HepG2 (cell line): ENCODE measurements around the gene CIART. TPM values are rescaled to one million over a fixed set of nuclear protein-coding genes. Genes with fewer than 3 reads are reported as not detected.
"Not testable (repeated sequence)": the region's sequence is repeated elsewhere in the genome, so short reads cannot be mapped to it uniquely, and the experiment has no call there.

ENCODE experiments used
- ATAC-seq: fragments of 200-7000 bp; cut with Tn5 transposase; 3 replicates; pipeline ENCODE4 v1.9.1; 2020; ENCODE audit warnings: mild to moderate bottlenecking, moderate library complexity
- BruUV-seq: library from RNA; stranded (reverse); fragments of 400-500 nt; replicated peaks from 2 replicates; lab custom pipeline; 2021; lab: Mats Ljungman, UMichigan
- CTCF ChIA-PET: fragments of 300-600 bp; formaldehyde crosslinking; extraction: SDS; loops from one replicate; lab custom pipeline; 2021; ENCODE audit warnings: low total read pairs, inconsistent platforms, low intra/inter-chr PET ratio; lab: Yijun Ruan, JAX
- POLR2A ChIA-PET: fragments of 350-600 bp; sonication (Branson Sonifier 250); formaldehyde crosslinking; loops from one replicate; lab custom pipeline; 2020; ENCODE audit warnings: antibody characterized with exemption, inconsistent platforms; lab: Yijun Ruan, JAX
- DNase-seq: peaks from one replicate; pipeline ENCODE4 v3.0.0-alpha.2; 2015; ENCODE audit warnings: low spot score
- FAIRE-seq: peaks from 3 replicates; lab custom pipeline; 2011; peaks lifted over from hg19 to GRCh38; lab: Jason Lieb, UNC
- H2AFZ ChIP-seq: one replicate; pipeline ENCODE4 v1.6.1; 2011; ENCODE audit warnings: low read length, inconsistent platforms
- H3K27ac ChIP-seq: fragments of 300-600 bp; 3 replicates; pipeline ENCODE4 v1.8.0; 2011; ENCODE audit warnings: mixed run types, mild to moderate bottlenecking, mixed read lengths, low read length, inconsistent platforms; ENCODE audit not compliant: insufficient read depth; ENCODE audit errors: extremely low read length
- H3K27me3 ChIP-seq, 2 experiments: fragments of 200-600 bp in 1 of 2; 2 replicates in 1 of 2; 3 replicates in 1 of 2; pipeline versions ENCODE4 v1.6.0 to v1.8.0; 2011; ENCODE audit warnings: low read length in 2 of 2, mild to moderate bottlenecking in 2 of 2, moderate library complexity in 2 of 2, inconsistent platforms in 1 of 2; ENCODE audit not compliant: insufficient read depth in 2 of 2, control insufficient read depth in 1 of 2
- H3K36me3 ChIP-seq, 2 experiments: fragments of 200-600 bp in 1 of 2; replicated peaks in 1 of 2; 2 replicates in 1 of 2; 3 replicates in 1 of 2; pipeline versions ENCODE4 v1.5.1 to v1.8.0; 2011; ENCODE audit warnings: low read length in 2 of 2, inconsistent platforms in 1 of 2; ENCODE audit not compliant: insufficient read depth in 2 of 2, control insufficient read depth in 1 of 2
- H3K4me1 ChIP-seq: 2 replicates; pipeline ENCODE4 v1.5.1; 2012; ENCODE audit warnings: low read length, inconsistent platforms; ENCODE audit not compliant: insufficient read depth
- H3K4me2 ChIP-seq: 2 replicates; pipeline ENCODE4 v1.6.0; 2011; ENCODE audit warnings: low read depth, low read length, inconsistent platforms
- H3K4me3 ChIP-seq, 3 experiments: fragments of 200-600 bp in 1 of 3; sonication (generic), shearing (Covaris generic) in 1 of 3; replicated peaks in 1 of 3; 2 replicates each; pipeline ENCODE4 v1.5.1; 2011 to 2016; ENCODE audit warnings: low read length in 3 of 3, inconsistent platforms in 2 of 3, low read depth in 2 of 3, mild to moderate bottlenecking in 2 of 3, control low read depth in 1 of 3, mixed read lengths in 1 of 3; ENCODE audit not compliant: insufficient read depth in 1 of 3
- H3K79me2 ChIP-seq: one replicate; pipeline ENCODE4 v1.6.1; 2011; ENCODE audit warnings: low read length, inconsistent platforms; ENCODE audit not compliant: insufficient read depth
- H3K9ac ChIP-seq: 2 replicates; pipeline ENCODE4 v1.6.0; 2011; ENCODE audit warnings: mild to moderate bottlenecking, low read depth, low read length, inconsistent platforms; ENCODE audit not compliant: insufficient read depth
- H3K9me3 ChIP-seq: 2 replicates; pipeline ENCODE4 v1.5.1; 2012; ENCODE audit warnings: mild to moderate bottlenecking, low read length
- H4K20me1 ChIP-seq: 2 replicates; pipeline ENCODE4 v1.6.0; 2011; ENCODE audit warnings: inconsistent platforms, mild to moderate bottlenecking, low read length, moderate library complexity; ENCODE audit not compliant: insufficient read depth
- CBX5 ChIP-seq: sonication (generic); formaldehyde crosslinking; IDR thresholded peaks from 2 replicates; pipeline ENCODE4 v1.4.0; 2020; ENCODE audit warnings: missing genetic modification reagents, borderline replicate concordance
- EEA1 ChIP-seq: sonication (generic); formaldehyde crosslinking; IDR thresholded peaks from 2 replicates; pipeline ENCODE4 v1.5.1; 2020; ENCODE audit warnings: mild to moderate bottlenecking, missing genetic modification reagents, borderline replicate concordance
- EP300 ChIP-seq, 3 experiments: sonication (generic) in 1 of 3; formaldehyde crosslinking in 1 of 3; IDR thresholded peaks; 2 replicates each; pipeline versions ENCODE4 v1.5.1 to v1.6.1; 2011 to 2020; ENCODE audit warnings: low read depth in 2 of 3, low read length in 2 of 3, borderline replicate concordance in 1 of 3, improper control_type of control experiment in 1 of 3, mild to moderate bottlenecking in 1 of 3, missing genetic modification reagents in 1 of 3, moderate library complexity in 1 of 3
- FOXA3 ChIP-seq: IDR thresholded peaks from 2 replicates; pipeline ENCODE4 v1.6.1; 2016; ENCODE audit warnings: missing genetic modification reagents, missing compliant biosample characterization
- FOXP1 ChIP-seq, 2 experiments: fragments of 450-650 bp in 1 of 2; IDR thresholded peaks; 2 replicates each; pipeline ENCODE4 v1.6.1; 2017 to 2018; ENCODE audit warnings: antibody characterized with exemption in 1 of 2
- SNAPC2 ChIP-seq: sonication (generic); formaldehyde crosslinking; IDR thresholded peaks from 2 replicates; pipeline ENCODE4 v1.8.1; 2022; ENCODE audit warnings: mild to moderate bottlenecking, missing genetic modification reagents
- SOX6 ChIP-seq, 2 experiments: fragments of 450-650 bp in 1 of 2; sonication (generic) in 1 of 2; formaldehyde crosslinking in 1 of 2; IDR thresholded peaks; 2 replicates each; pipeline versions ENCODE4 v1.4.0 to v1.6.1; 2017 to 2020; ENCODE audit warnings: antibody characterized with exemption in 1 of 2, mild to moderate bottlenecking in 1 of 2, missing genetic modification reagents in 1 of 2
- TEAD2 ChIP-seq: sonication (generic); formaldehyde crosslinking; IDR thresholded peaks from 2 replicates; pipeline ENCODE4 v1.9.0; 2021; ENCODE audit warnings: missing genetic modification reagents
- ZFAT ChIP-seq: sonication (generic); formaldehyde crosslinking; conservative IDR thresholded peaks from 2 replicates; pipeline ENCODE4 v1.8.1; 2023; ENCODE audit warnings: missing genetic modification reagents, inconsistent platforms
- ZNF121 ChIP-seq: sonication (generic); formaldehyde crosslinking; IDR thresholded peaks from 2 replicates; pipeline ENCODE4 v1.5.0; 2020; ENCODE audit warnings: mild to moderate bottlenecking, missing genetic modification reagents
- ZNF570 ChIP-seq: sonication (generic); formaldehyde crosslinking; IDR thresholded peaks from 2 replicates; pipeline ENCODE4 v1.4.0; 2020; ENCODE audit warnings: mild to moderate bottlenecking, missing genetic modification reagents, borderline replicate concordance
- ZNF816 ChIP-seq: sonication (generic); formaldehyde crosslinking; IDR thresholded peaks from 2 replicates; pipeline ENCODE4 v1.8.0; 2022; ENCODE audit warnings: missing genetic modification reagents, mild to moderate bottlenecking, borderline replicate concordance
- ZNF883 ChIP-seq: sonication (generic); formaldehyde crosslinking; IDR thresholded peaks from 2 replicates; pipeline ENCODE4 v1.5.1; 2020; ENCODE audit warnings: mild to moderate bottlenecking, missing genetic modification reagents; ENCODE audit errors: not compliant biosample characterization
- WGBS: methylation state at CpG from one replicate; pipeline ENCODE4 v1.1.6; 2017; ENCODE audit warnings: low lambda C conversion rate; 5-methylcytosine and 5-hydroxymethylcytosine counted together
- in situ Hi-C: cut with HindIII; loops from 2 replicates; pipeline ENCODE4 v1.10.0; 2017; ENCODE audit warnings: low pct_unique_long_range_greater_than_20kb; ENCODE audit not compliant: extremely low pct_ligation_motif_present
- intact Hi-C: fragments of 100-400 bp; cut with micrococcal nuclease; formaldehyde crosslinking; loops from one replicate; pipeline ENCODE4 v1.10.0; 2022; ENCODE audit not compliant: unreplicated experiment
- polyA plus RNA-seq, 8 experiments: library from polyadenylated mRNA; depleted of rRNA in 3 of 8; stranded (reverse) in 7 of 8; unstranded in 1 of 8; fragments of >200 nt; fragmentation: Illumina TruSeq in 4 of 8; extraction: Trizol in 4 of 8; gene quantifications; 2 replicates each; pipeline versions ENCODE4 v1.2.1 to v1.2.3, GENCODE V29; 2011 to 2016; ENCODE audit warnings: low read depth in 4 of 8, missing spikeins in 1 of 8, mixed read lengths in 1 of 8; ENCODE audit not compliant: insufficient read depth in 1 of 8
- total RNA-seq, 5 experiments: library from RNA; depleted of rRNA; stranded (reverse); fragments of >200 nt; fragmentation: Illumina TruSeq; extraction: Trizol; gene quantifications; 2 replicates each; pipeline ENCODE4 v1.2.3, GENCODE V29; 2016; ENCODE audit warnings: low read depth in 1 of 5

The CIART gene
- total and polyA plus RNA-seq, 2 of the 13 experiments (the other 11 are each of a cell fraction or from before 2014, with no cell fraction given) = 0.58 TPM; not detected in 1

- Histone ChIP-seq H3K4me1 (peaks cover 23% of the 10 kb centered on the region), H3K4me2 (peak overlapping the region; percentile 72; the same call in 1 of the 2 replicates), H3K79me2 (peaks cover 47% of the 10 kb centered on the region), H3K36me3 (peaks cover 3 to 12% of the 10 kb centered on the region in 2 experiments; a peak in 2 of 5 replicates)
- CTCF ChIA-PET, in situ Hi-C loops, FAIRE-seq, intact Hi-C loops, ATAC-seq, H3K9ac ChIP-seq, DNase-seq, BruUV-seq, H3K9me3 ChIP-seq, H3K4me3 ChIP-seq, H2AFZ ChIP-seq, H3K27me3 ChIP-seq, H3K27ac ChIP-seq, H4K20me1 ChIP-seq: not testable (repeated sequence)
- TF ChIP-seq ZNF121 (CRISPR knock-in tag) = 0 out of 2 replicates have a peak, but pooled peaks have one; percentile 21
- POLR2A ChIA-PET = interaction anchor here (1.6 kb wide), 1 partner anchor 91 kb away, joined by 3 read pairs; no protein-coding TSS in a partner anchor
- WGBS = 95% methylated on average over 10 of the region's 10 CpGs
These were observed 49.4 kb upstream of the CIART start for GRCh38 chr1:150232921-150233320.

- 14% methylated on average over 15 of the region's 15 CpGs for WGBS
- no peaks in the 10 kb centered on the region for H4K20me1 ChIP-seq
- H3K36me3 ChIP-seq = peaks cover 3 to 8% of the 10 kb centered on the region in 2 experiments; a peak in 2 of 5 replicates
- no TSS peak for BruUV-seq
- ATAC-seq (no peak), FAIRE-seq (no peak), DNase-seq (no peak)
- peak overlapping the region; percentile 90 for H3K9ac ChIP-seq
- intact Hi-C loops = no loop called here
- peak overlapping the region; percentile 88 for H3K27ac ChIP-seq
- ChIA-PET POLR2A (interaction anchor here (0.6 to 1.6 kb wide), 2 partner anchors 16 to 91 kb away, joined by 3 read pairs; no protein-coding TSS in a partner anchor), CTCF (interaction anchor here (1.0 kb wide), 1 partner anchor 47 kb away, joined by 3 read pairs; no protein-coding TSS in a partner anchor)
- no peaks in the 10 kb centered on the region; a peak in 2 of 5 replicates for H3K27me3 ChIP-seq
- in situ Hi-C loops = no loop called here
- no peaks in the 10 kb centered on the region for H3K9me3 ChIP-seq
- H3K79me2 ChIP-seq = peaks cover 47% of the 10 kb centered on the region
- peaks cover 23% of the 10 kb centered on the region for H3K4me1 ChIP-seq
- TF ChIP-seq CBX5 (no peak), FOXP1 (IDR thresholded peaks at IDR 0.05) (no peak), FOXP1 (CRISPR knock-in tag; IDR thresholded peaks at IDR 0.05) (peak; percentile 28; the same call in 1 of the 2 replicates), SNAPC2 (CRISPR knock-in tag) (0 out of 2 replicates have a peak, but pooled peaks have one; percentile 14), ZFAT (CRISPR knock-in tag) (no peak), EP300 (IDR thresholded peaks at IDR 0.05; ENCODE audit: low read depth in 2 of 2, low read length in 2 of 2) (0 out of 4 replicates have a peak, but pooled peaks of 1 of the 2 experiments have one; percentile 14), EP300 (CRISPR knock-in tag; IDR thresholded peaks at IDR 0.05; ENCODE audit: borderline replicate concordance) (no peak), ZNF816 (0 out of 2 replicates have a peak, but pooled peaks have one; percentile 6), EEA1 (CRISPR knock-in tag) (no peak), ZNF883 (no peak), ZNF570 (CRISPR knock-in tag) (no peak), TEAD2 (no peak), SOX6 (IDR thresholded peaks at IDR 0.05) (no peak), SOX6 (CRISPR knock-in tag; IDR thresholded peaks at IDR 0.05) (no peak), FOXA3 (CRISPR knock-in tag) (peak; percentile 48; the same call in 1 of the 2 replicates)
- no peak overlapping the region for H2AFZ ChIP-seq
- H3K4me3 ChIP-seq = peak overlapping the region; percentile 83 to 93 (median 84)
- H3K4me2 ChIP-seq = peak overlapping the region; percentile 72
These were observed 48.7 kb upstream of the CIART start for GRCh38 chr1:150233359-150234308.
